COLO829 (cell line): ENCODE results near the gene ADSS1.

ENCODE experiments used
- DNase-seq: peaks from one replicate; pipeline ENCODE4 v3.0.0; 2012; ENCODE audit warnings: low spot score

The ADSS1 gene

DNA sequence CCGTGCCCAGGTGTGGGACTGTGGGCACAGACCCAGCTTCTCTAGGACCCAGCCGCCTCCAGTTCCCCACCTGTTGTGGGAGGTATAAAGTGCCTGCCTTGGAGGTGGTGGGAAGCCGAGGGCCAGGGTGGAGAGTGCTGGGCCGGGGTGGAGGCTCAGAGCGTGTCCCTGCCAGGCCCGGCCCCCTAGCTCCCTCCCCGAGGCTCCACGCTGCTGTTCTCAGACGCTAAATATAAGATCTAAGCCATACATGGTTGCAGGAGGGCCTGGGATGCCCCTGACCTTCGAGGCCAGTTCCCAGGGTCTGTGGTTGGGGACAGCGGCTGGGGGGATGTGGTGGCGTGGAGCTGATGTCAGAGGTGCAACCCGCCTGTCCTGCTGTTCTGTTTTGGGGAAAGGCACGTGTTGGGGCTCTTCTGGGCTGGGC lies 23.8 kb upstream of the ADSS1 start:
- DNase-seq = no peak

GRCh38 chr14:104700747-104701217 lies 23.2 kb upstream of the ADSS1 start:
- DNase-seq = no peak

DNA sequence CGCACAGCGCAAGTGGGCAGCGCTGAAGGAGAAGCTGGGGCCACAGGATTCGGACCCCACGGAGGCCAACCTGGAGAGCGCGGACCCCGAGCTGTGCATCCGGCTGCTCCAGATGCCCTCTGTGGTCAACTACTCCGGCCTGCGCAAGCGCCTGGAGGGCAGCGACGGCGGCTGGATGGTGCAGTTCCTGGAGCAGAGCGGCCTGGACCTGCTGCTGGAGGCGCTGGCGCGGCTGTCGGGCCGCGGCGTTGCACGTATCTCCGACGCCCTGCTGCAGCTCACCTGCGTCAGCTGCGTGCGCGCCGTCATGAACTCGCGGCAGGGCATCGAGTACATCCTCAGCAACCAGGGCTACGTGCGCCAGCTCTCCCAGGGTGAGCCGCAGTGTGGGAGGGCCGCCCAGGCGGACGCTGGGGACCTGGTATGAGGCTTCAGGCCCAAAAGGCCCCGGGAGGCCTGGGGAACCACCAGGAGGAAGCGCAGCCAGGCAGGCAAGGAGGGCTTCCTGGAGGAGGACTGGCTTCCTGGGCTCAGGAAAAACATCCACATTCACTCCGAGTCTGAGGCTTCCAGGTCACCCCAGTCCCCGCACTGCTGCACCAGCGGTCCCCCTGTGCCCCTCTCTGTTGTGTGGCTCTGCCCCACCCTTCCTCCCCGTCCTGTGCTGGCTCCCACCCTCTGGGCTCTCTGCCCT lies 22.5 kb upstream of the ADSS1 start:
- no peak for DNase-seq

DNA sequence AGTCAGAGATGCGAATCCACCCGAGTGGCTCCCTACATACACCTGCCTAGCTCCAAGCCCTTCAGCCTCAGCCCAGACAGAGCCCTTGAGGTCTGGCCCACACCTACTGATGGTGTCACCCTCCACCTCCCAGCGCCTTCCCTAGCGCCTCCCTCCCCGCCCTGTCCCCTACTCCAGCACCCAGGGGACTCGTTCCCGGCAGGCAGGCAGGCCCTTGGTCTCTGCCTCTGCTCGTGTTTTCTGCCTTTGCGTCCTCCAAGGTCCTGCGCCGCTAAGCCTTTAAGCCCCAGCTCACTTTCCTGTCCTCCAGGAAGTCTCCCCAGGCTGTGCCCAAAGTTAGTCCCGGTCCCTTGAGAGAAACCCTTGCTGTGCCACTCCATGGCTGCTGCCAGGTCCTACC lies 21.9 kb upstream of the ADSS1 start:
- no peak for DNase-seq

DNA sequence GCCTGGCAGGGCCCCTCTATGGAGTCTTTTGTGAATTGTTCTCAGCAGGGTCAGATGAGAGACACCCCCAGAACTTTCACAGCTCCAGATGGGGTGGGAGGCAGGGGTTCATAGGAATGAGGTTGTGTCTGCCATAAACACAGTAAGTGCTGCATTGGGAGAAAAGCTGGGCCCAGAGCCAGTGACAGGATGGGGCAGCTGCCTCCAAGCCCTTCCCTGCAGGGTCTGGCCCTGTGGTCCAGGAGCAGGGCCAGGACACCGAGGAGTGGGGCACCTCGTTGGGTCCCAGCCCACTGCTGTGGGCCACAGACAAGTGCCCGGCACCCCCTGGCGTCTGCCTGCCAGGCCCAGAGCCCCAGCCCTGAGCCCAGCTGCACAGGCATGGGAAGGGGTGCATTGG lies 21.4 kb upstream of the ADSS1 start:
- no peak for DNase-seq

DNA sequence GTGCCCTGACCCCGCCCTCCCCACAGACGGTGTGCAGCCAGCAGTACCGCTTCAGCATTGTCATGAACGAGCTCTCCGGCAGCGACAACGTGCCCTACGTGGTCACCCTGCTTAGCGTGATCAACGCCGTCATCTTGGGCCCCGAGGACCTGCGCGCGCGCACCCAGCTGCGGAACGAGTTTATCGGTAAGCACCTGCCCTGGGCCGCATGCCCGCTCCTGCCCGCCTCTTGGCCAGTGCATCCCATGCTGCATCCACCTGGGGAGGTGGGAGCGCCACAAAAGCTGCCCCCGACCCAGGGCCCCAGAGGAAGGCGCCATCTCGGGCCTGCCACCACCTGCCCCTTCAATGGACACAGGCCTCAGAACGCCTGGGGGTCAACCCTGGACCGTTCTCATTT lies 20.8 kb upstream of the ADSS1 start:
- DNase-seq = no peak

DNA sequence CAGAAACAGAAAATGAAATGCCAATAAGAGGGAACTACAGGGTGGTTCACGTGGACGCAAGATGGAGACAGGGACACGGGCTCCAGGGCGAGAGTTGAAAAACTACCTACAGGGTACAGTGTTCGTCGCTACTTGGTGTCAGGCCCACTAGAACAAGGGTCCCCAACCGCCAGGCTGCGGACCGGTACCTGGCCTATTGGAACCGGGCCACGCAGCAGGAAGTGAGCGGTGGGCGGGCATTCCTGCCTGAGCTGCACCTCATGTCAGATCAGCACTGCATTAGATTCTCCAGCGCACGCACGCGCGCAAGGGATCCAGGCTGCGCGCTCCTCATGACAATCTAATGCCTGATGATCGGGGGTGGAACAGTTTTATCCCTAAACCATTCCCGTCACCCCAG lies 19.8 kb upstream of the ADSS1 start:
- DNase-seq = no peak

- no peak for DNase-seq
These were observed 18.5 kb upstream of the ADSS1 start for GRCh38 chr14:104705340-104706047.

DNA sequence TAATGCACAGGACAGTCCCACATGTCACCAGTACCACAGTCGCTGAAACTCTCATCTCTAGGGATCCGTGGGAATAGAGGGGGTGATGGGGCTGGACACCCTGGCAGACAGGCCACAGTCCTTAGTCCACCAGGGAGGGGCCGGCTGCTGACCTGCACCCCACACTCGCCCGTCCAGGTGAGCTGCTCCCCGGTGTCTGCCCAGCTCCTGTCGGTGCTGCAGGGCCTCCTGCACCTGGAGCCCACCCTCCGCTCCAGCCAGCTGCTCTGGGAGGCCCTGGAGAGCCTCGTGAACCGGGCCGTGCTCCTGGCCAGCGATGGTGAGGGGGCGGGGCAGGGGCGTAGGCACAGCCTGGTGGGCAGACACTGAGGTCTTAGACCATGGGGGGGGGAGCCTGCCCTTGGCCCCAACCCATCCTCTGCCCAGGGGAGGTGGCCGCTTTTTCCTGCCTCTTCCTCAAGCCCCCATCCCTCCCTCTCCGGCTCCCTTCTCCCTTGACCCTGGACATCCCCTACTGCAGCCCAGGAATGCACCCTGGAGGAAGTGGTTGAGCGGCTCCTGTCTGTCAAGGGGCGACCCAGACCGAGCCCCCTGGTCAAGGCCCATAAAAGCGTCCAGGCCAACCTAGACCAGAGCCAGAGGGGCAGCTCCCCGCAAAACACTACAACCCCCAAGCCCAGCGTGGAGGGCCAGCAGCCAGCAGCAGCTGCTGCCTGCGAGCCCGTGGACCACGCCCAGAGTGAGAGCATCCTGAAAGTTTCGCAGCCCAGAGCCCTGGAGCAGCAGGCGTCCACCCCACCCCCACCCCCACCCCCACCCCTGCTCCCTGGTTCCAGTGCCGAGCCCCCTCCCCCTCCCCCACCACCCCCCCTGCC lies 17.1 kb upstream of the ADSS1 start:
- no peak for DNase-seq

- DNase-seq = no peak
These were observed 16.1 kb upstream of the ADSS1 start for GRCh38 chr14:104707608-104708595.

DNA sequence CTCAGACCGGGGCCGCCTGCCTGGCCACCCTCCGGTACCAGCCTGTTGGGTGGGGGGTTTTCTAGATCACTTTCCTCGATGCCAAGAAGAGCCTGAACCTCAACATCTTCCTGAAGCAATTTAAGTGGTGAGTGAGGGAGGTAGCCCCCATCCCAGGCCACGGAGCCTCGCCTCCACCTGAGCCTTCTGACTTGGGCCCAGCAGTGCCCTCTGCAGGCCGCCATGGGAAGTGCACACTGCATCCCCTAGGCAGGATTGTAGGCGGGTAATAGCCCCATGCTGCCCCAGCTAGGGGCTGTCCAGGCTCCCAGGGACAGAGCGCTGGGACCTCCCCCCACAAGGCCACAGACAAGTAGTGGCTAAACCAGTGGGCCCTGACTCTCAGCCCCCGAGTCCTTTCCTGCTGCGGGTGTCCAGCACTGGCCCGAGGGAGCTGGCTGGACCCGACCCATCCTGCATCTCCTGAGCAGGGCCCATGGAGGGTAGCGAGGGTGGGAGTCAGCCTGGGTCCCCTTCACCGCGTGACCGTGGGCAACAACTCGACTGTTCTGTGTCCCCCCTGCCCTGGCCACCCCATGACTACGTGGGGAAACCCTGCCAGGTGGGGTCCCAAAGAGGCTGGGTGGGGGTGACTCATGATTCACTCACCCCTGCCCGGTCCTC lies 15.3 kb upstream of the ADSS1 start:
- peak; percentile 75 for DNase-seq

DNA sequence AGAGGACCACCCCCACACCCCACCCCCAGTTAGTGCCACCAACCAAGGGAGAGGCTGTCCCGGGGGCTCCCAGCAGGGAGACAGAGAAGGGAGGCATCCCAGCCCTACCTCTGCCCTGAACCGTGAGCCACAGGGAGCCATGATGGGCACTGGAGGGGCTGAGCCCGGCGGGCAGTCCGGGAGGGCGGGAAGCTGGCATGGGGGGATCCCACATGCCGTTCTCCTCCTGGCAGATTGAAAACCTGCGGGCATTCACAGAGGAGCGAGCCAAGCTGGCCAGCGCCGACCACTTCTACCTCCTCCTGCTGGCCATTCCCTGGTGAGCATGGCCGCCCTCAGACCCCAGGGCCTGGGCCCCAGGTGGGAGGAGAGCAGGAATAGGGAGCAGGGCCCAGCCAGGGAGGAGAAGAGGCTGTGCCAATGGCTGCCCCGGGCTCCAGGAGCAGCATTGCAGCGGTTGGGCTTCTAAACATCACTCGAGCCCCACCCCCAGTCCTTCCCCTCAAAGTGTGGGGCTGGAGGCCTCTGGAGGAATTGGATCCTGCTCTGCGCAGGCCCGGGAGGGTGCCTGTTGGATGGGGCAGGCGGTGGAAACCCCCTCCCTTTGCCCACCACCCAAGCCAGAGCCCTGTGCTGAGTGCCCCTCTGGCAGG lies 14.5 kb upstream of the ADSS1 start:
- no peak for DNase-seq

DNA sequence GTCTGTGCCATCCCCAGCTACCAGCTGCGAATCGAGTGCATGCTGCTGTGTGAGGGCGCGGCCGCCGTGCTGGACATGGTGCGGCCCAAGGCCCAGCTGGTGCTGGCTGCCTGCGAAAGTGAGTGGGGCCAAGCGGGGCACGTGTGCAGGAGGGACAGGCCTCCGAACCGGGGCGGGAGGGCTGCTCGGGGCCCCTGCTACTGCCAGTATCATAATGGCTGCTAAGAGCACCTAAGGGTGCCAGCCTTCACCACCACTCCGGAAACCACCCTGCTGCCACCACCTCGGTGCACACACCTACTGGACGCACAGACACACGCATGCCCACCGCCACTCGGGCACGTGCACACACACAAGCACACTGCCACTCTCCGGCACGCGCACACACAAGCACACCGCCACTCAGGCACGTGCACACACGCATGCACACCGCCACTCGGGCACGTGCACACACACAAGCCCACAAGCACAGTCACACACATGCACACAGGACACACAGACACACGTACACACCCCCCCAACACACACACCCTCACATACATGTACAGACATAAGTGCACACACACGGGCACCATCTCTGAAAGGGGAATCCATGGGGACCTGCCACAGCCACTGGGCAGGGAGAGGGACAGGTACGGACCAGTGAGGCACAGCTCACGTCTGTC lies 13.8 kb upstream of the ADSS1 start:
- no peak for DNase-seq

DNA sequence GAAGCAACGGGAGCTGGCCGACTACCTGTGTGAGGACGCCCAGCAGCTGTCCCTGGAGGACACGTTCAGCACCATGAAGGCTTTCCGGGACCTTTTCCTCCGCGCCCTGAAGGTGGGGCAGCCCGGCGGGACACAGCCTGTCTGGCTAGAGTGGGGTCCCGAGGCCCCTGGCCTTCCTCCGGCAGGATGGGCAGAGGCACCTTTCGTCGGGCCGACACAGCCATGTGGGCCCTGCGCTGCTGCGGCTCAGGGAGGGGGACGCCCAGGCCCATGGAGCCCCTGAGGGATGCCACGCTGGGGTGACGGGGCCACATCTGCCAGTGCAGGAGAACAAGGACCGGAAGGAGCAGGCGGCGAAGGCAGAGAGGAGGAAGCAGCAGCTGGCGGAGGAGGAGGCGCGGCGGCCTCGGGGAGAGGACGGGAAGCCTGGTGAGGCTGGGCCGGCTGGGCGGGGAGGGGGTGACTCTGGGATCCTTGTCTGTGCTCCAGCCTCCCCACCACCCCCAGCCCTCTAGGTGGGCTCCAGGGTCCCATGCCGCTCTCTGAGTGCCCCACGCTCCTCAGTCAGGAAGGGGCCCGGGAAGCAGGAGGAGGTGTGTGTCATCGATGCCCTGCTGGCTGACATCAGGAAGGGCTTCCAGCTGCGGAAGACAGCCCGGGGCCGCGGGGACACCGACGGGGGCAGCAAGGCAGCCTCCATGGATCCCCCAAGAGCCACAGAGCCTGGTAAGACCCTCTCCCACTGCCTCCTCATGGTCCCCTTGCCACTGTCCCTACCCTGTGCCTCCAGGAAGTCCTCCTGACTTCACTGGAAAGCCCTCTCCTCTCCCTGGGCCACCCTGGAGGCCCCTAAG lies 10.9 kb upstream of the ADSS1 start:
- DNase-seq = no peak

DNA sequence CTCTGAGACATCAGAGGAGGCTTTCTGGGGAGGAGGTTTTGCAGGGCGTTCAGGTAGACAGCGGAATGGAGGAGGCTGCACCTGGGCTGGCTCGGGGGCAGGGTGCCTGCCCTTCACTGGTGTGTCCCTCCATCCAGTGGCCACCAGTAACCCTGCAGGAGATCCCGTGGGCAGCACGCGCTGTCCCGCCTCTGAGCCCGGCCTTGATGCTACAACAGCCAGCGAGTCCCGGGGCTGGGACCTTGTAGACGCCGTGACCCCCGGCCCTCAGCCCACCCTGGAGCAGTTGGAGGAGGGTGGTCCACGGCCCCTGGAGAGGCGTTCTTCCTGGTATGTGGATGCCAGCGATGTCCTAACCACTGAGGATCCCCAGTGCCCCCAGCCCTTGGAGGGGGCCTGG lies 10.0 kb upstream of the ADSS1 start:
- no peak for DNase-seq

DNA sequence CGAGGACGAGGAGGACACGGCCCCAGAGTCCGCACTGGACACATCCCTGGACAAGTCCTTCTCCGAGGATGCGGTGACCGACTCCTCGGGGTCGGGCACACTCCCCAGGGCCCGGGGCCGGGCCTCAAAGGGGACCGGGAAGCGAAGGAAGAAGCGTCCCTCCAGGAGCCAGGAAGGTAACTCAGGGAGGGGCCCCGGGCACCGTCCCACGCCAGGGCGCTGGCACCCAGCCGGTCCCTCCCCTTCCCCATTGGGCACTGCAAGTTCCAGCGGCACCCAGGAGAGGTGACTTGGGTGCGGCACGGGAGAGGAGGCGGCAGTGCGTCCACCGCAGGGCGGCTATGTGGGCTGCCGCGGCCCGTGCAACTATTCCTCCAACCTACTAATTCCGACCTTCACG lies 9.3 kb upstream of the ADSS1 start:
- DNase-seq = no peak

DNA sequence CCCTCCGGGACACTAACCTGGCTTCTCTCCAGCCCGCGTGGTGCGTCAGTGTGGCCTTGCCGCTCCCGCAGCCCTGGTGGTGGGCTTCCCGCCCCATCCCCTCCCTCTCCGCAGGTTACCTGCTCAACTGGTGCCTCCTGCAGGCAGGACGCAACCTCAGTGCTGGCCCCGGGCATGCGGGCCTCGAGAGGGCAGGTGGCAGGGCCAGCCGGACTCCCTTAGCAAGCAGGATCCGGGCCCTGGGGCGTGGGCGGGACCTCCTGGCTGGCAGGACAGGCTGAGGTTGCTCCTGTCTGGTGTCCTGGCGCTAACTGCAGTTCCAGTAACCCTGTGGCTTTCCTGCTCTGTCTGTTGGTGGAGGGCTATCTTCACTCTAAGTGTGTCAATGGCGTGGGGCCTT lies 8.6 kb upstream of the ADSS1 start:
- DNase-seq = no peak

DNA sequence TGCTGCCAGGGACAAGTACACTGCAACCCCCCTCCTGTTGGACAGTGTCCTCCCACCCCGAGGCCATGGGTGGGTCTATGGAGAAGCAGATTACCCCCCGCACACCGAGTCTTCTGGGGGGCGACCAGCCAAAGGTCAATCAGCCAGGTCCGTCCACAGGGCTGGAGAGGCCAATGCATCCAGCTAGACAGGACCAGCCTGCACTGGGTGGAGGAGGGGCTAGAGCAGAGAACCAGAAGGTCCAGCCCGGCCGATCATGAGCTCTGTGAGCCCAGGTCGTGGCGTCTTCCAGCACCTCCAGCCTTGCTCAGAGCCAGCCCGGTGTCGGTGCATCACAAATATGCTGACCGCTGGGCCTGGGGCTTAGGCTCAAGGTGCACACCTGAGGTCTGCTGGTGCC lies 8.2 kb upstream of the ADSS1 start:
- DNase-seq = no peak

GRCh38 chr14:104717137-104717536 lies 6.9 kb upstream of the ADSS1 start:
- DNase-seq = no peak
